Stimulated activated CD4-positive, alpha-beta T cell treated with anti-CD3 and anti-CD28 coated beads, Interleukin-2, amount 100 ng/mL, for 4 hours (primary cell): ENCODE measurements around the gene CLIC6.

Experiments
- DNase-seq: peaks from one replicate; pipeline ENCODE4 v3.0.0-alpha.2; 2020; ENCODE audit warnings: low read depth

The CLIC6 gene

GRCh38 chr21:34668803-34669148 is at the start of gene CLIC6:
Gene CLIC6 (plus strand): TSS chr21:34668994. CDS start chr21:34669389, 395 bp downstream.
- no peak for DNase-seq

- DNase-seq = no peak
These were observed 48.7 kb upstream of the CLIC6 start for GRCh38 chr21:34619841-34620665.

GRCh38 chr21:34621434-34622350 is 47.1 kb upstream of the CLIC6 start:
- DNase-seq = no peak

- DNase-seq = no peak
These were observed 45.3 kb upstream of the CLIC6 start for GRCh38 chr21:34623516-34623915.

- no peak for DNase-seq
These were observed 43.7 kb upstream of the CLIC6 start for GRCh38 chr21:34625030-34625593.

GRCh38 chr21:34626131-34626530 is 42.7 kb upstream of the CLIC6 start:
- no peak for DNase-seq

- DNase-seq = no peak
These were observed 38.2 kb upstream of the CLIC6 start for GRCh38 chr21:34630536-34631143.

- no peak for DNase-seq
These were observed 36.3 kb upstream of the CLIC6 start for GRCh38 chr21:34632498-34632897.

- no peak for DNase-seq
These were observed 33.5 kb upstream of the CLIC6 start for GRCh38 chr21:34635307-34635706.

GRCh38 chr21:34636961-34637360 is 31.8 kb upstream of the CLIC6 start:
- DNase-seq = no peak

GRCh38 chr21:34639250-34639649 is 29.5 kb upstream of the CLIC6 start:
- DNase-seq = no peak

GRCh38 chr21:34639882-34640788 is 28.7 kb upstream of the CLIC6 start:
- DNase-seq = peak; percentile 35

GRCh38 chr21:34640858-34641257 is 27.9 kb upstream of the CLIC6 start:
- no peak for DNase-seq

- DNase-seq = no peak
These were observed 26.4 kb upstream of the CLIC6 start for GRCh38 chr21:34642211-34643075.

- DNase-seq = no peak
These were observed 24.0 kb upstream of the CLIC6 start for GRCh38 chr21:34644825-34645224.

GRCh38 chr21:34647555-34647954 is 21.2 kb upstream of the CLIC6 start:
- no peak for DNase-seq

- no peak for DNase-seq
These were observed 20.0 kb upstream of the CLIC6 start for GRCh38 chr21:34648739-34649297.

- DNase-seq = no peak
These were observed 19.4 kb upstream of the CLIC6 start for GRCh38 chr21:34649400-34649799.

- no peak for DNase-seq
These were observed 17.8 kb upstream of the CLIC6 start for GRCh38 chr21:34650861-34651431.

- no peak for DNase-seq
These were observed 17.2 kb upstream of the CLIC6 start for GRCh38 chr21:34651642-34652041.
